GM18873 (cell line): Measurements from ENCODE around the gene RASGRP3.

ENCODE experiments used
- ATAC-seq: cut with Tn5 transposase; IDR thresholded peaks from one replicate; pipeline ENCODE4 v1.9.1; 2021; ENCODE audit warnings: mild to moderate bottlenecking, moderate library complexity, moderate number of reproducible peaks; ENCODE audit not compliant: unreplicated experiment, low FRiP score

RASGRP3 gene

GRCh38 chr2:33560017-33560416, 83.6 kb downstream of the RASGRP3 start:
- ATAC-seq = no peak

GRCh38 chr2:33561872-33562271, 85.4 kb downstream of the RASGRP3 start:
- no peak for ATAC-seq

GRCh38 chr2:33570681-33571080, 94.2 kb downstream of the RASGRP3 start:
- no peak for ATAC-seq

GRCh38 chr2:33573657-33574056, 97.2 kb downstream of the RASGRP3 start:
- ATAC-seq = no peak

- no peak for ATAC-seq
These were observed 100.6 kb downstream of the RASGRP3 start for GRCh38 chr2:33577084-33577483.

GRCh38 chr2:33577668-33578067, 101.2 kb downstream of the RASGRP3 start:
- ATAC-seq = no peak

GRCh38 chr2:33579227-33579626, 102.8 kb downstream of the RASGRP3 start:
- no peak for ATAC-seq

- ATAC-seq = no peak
These were observed 105.4 kb downstream of the RASGRP3 start for GRCh38 chr2:33581872-33582271.

- no peak for ATAC-seq
These were observed 106.9 kb downstream of the RASGRP3 start for GRCh38 chr2:33583194-33583938.

- ATAC-seq = no peak
These were observed 110.3 kb downstream of the RASGRP3 start for GRCh38 chr2:33586766-33587165.

- ATAC-seq = no peak
These were observed 111.8 kb downstream of the RASGRP3 start for GRCh38 chr2:33588232-33588631.

GRCh38 chr2:33589444-33589843, 113.0 kb downstream of the RASGRP3 start:
- no peak for ATAC-seq

GRCh38 chr2:33595385-33595784, 118.9 kb downstream of the RASGRP3 start:
- no peak for ATAC-seq

- no peak for ATAC-seq
These were observed 120.6 kb downstream of the RASGRP3 start for GRCh38 chr2:33597026-33597425.

GRCh38 chr2:33598561-33599174, 122.2 kb downstream of the RASGRP3 start:
- peak; percentile 49 for ATAC-seq

- peak; percentile 89 for ATAC-seq
These were observed 122.9 kb downstream of the RASGRP3 start, which contains the start of gene FAM98A for GRCh38 chr2:33599175-33599942. Gene FAM98A, minus strand, starts transcription at chr2:33599299. Its CDS starts 78 bp downstream, at chr2:33599221.

GRCh38 chr2:33599943-33600192, 123.4 kb downstream of the RASGRP3 start:
- ATAC-seq = no peak

- ATAC-seq = no peak
These were observed 125.9 kb downstream of the RASGRP3 start for GRCh38 chr2:33602201-33602830.

- no peak for ATAC-seq
These were observed 127.0 kb downstream of the RASGRP3 start for GRCh38 chr2:33603416-33603815.

GRCh38 chr2:33605056-33605455, 128.6 kb downstream of the RASGRP3 start:
- no peak for ATAC-seq

GRCh38 chr2:33606100-33606499, 129.7 kb downstream of the RASGRP3 start:
- no peak for ATAC-seq
